Measurements from ENCODE around the gene TNS3.

Gene TNS3

DNA sequence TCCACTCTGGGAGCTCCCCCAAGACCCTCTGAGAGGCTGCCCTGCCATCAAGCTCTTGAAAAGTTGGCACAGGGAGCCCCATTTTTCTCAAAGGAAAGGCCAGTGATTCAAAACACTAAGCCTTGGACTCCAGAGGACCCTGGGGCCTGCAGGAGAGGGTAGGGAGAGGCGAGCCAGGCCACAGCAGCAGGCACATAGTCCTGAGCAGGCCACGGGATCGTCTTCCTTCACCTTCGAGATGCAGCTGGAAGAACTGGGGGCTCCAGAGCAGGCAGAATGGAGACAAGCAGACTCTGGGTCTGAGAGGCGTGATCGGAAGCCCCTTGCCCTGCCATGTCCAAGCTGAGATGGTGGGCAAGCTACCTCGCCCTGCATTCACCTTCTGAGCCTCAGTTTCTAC lies 13.9 kb downstream of the TNS3 start:
- TF ChIP-seq, protein P1, sequence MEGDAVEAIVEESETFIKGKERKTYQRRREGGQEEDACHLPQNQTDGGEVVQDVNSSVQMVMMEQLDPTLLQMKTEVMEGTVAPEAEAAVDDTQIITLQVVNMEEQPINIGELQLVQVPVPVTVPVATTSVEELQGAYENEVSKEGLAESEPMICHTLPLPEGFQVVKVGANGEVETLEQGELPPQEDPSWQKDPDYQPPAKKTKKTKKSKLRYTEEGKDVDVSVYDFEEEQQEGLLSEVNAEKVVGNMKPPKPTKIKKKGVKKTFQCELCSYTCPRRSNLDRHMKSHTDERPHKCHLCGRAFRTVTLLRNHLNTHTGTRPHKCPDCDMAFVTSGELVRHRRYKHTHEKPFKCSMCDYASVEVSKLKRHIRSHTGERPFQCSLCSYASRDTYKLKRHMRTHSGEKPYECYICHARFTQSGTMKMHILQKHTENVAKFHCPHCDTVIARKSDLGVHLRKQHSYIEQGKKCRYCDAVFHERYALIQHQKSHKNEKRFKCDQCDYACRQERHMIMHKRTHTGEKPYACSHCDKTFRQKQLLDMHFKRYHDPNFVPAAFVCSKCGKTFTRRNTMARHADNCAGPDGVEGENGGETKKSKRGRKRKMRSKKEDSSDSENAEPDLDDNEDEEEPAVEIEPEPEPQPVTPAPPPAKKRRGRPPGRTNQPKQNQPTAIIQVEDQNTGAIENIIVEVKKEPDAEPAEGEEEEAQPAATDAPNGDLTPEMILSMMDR (IDR thresholded peaks at IDR 0.05; ENCODE audit: low read depth, low read length) = no peak
- no peak for DNase-seq (ENCODE audit: extremely low read depth, low read depth)

DNA sequence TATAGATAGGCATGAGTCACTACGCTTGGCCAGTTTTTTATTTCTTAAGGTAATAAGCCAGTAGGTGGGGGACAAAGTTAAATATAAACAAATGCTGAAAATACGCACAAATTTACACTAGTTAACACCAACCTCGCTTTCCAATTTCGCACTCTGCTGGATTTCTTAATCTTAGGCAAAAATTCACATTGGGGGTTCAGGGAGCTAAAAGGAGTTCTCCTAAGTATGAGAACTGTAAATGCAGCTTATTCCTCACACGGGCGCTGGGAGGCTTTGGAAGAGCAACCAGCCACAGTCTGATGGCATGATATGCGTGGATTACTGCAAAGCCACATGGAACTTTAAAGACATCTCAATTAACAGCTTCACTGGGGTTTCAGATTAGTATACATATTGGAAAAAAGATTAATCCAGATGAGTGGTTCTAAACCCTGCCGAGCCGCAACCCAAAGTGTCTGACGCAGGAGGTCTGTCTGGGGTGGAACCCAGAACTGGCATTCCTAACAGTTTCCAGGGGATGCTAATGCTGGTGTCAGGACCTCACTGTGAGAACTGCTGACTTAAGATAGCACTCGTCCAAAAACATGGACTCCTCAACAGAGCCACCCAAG lies 16.2 kb downstream of the TNS3 start:
- no peak for DNase-seq (ENCODE audit: extremely low read depth, low read depth)
- TF ChIP-seq, protein P1 (IDR thresholded peaks at IDR 0.05; ENCODE audit: low read depth, low read length) = no peak

DNA sequence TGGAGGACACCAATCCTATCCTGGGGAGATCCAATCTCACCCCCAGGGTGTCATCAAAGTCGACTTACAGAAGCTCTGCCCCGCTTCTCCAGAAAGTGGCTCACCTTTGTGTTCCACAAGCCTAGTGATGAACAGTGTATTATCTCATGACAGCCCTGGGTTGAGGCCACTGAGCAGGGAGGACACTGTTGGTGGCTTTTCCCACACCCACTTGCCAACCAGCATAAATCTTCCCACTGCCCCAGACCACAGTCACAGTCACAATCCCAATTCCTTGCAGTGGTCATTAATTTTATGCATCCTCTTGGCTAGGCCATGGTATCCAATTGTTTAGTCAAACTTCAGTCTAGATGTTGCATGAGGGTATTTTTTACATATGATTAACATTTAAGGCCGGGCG lies 18.4 kb downstream of the TNS3 start:
- DNase-seq (ENCODE audit: extremely low read depth, low read depth) = no peak
- TF ChIP-seq, protein P1 (IDR thresholded peaks at IDR 0.05; ENCODE audit: low read depth, low read length) = no peak

DNA sequence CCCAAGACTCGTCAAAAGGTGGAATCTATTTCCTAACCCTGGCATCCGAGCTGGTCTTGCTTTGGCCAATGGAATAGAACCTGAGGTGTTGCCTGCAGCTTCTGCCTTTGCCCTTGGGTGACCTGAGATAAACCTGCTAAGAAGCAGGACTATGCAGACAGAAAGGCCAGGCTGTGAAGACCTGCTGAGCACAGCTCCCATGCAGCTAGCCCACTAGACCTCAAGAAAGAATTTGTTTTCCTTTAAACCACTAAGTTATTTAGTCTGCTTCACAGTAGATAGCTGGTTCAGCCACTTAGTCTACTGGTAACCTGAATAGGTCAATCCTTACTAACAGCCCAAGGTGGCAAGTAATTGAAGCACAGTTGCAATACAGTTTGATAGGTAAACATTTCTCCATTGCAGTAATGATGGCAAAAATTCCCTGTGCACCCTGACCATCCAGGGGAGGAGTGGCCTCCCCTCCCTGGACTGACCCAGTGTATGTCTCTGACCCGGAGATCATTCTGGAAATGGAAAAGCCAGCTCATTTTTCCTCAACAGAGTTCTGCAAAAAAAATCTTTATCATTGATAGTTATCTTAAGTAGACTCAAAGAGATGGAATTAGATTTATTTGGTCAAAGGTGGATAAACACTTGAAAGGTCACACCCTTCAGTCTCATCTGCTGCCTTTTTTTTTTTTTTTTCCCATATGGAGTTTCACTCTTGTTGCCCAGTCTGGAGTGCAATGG lies 20.0 kb downstream of the TNS3 start:
- TF ChIP-seq, protein P1 (IDR thresholded peaks at IDR 0.05; ENCODE audit: low read depth, low read length) = no peak
- no peak for DNase-seq (ENCODE audit: extremely low read depth, low read depth)

DNA sequence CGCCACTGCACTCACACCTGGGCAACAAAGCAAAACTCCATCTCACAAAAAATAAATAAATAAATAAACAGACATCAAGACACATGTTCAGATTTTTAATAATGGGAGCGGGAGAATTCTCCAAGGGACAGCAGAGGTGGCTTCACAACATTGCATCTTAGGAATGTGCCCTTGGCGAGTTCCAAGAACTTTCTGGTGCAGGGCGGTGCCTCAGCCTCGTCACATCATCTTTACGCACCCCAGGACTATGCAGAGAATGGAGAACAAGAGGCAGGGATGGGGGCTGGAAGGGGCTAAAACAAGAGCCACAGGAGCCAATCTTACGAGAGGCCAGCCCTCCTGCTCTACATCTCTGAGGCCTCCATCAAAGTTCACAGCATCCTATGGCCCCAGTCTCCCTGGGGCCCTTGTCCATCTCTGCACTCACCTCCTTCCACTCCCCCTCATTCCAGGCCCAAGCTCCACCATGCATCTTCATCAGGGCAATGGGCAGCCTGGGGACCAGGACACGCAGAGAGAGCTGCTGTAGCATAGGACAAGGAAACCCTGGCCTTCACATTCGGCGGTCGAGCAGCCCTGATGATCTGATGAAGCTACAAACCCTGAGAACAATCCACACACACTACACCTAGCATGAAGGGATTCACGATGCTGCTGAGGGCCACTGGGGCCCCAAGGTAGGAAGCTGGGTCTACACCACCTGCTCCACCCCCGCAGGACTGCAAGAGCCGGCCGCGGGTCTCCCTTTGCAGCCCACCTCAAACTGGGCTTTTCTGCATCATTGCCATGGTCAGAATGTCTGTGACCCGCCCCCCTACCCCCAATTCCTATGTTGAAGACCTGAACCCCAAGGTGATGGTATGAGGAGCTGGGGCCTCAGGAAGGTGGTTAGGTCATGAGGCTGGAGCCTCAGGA lies 22.3 kb downstream of the TNS3 start:
- no peak for DNase-seq (ENCODE audit: extremely low read depth, low read depth)
- TF ChIP-seq, protein P1 (IDR thresholded peaks at IDR 0.05; ENCODE audit: low read depth, low read length) = no peak

DNA sequence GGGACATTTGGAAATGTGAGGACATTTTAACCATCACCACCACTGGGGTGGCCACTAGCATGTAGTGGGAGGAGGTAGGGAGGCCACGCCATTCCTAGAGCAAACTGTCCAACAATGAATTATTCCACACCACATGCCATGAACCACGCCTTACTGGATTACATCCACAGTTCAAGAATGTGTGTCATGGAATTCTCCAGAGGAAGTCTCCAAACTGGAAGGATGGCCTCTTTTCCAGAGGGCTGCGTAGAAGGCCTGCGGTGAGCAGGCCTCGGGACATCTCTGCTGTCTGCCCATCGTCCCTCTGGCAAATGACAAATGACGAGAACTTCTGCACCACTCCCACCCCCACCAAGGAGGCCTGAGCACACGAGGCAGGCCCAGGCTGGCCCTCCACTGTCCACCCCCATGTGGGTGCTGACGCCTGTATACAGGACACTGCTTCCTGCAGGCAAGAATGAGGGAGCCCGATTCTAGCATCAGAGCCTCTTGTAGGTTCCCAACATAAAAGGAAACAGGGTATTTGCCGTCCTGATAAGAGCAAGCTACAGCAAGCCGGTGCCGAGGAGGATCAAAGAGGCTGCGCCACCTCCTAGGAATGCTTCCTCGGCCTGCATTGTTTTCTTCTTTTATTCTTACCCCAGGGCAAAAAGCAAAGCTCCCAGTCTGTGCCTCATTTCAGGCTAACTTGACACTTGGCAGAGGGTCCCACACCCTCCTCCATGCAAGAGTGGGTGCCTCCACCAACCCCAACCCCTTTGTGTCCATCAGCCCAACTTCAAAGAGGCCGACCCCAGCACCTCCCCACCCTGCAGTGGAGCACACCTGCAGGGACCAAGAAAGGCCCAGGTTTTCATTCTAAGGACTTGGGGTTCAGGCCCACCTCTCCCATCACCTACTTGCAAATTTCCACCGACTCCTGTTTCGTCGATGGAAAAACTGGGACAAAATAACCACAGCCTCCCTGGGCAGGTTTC lies 23.9 kb downstream of the TNS3 start:
- no peak for DNase-seq (ENCODE audit: extremely low read depth, low read depth)
- TF ChIP-seq, protein P1 (IDR thresholded peaks at IDR 0.05; ENCODE audit: low read depth, low read length) = no peak

All from AG09319 (cell line).